Activated CD4-positive, alpha-beta T cell treated with anti-CD3 and anti-CD28 coated beads, Interleukin-2, amount 50 U/mL, for 24 hours (primary cell): ENCODE data around the gene FGF18.
A peak's percentile ranks its signal among the peaks of the same experiment; 100 is the strongest.
"Not testable (repeated sequence)": the region's sequence is repeated elsewhere in the genome, so short reads cannot be mapped to it uniquely, and the experiment has no call there.

Experiments used
- DNase-seq, 2 donors: peaks; one replicate each; pipeline ENCODE4 v3.0.0-alpha.2; 2020; ENCODE audit warnings: low read depth in 1 of 2, low spot score in 1 of 2

Gene FGF18

GRCh38 chr5:171400169-171400568 lies 19.3 kb upstream of the FGF18 start:
- no peak for DNase-seq

- DNase-seq, result no peak
Observed at GRCh38 chr5:171401167-171401947, 18.1 kb upstream of the FGF18 start.

GRCh38 chr5:171402751-171403150 lies 16.7 kb upstream of the FGF18 start:
- DNase-seq, result not testable (repeated sequence)

DNA sequence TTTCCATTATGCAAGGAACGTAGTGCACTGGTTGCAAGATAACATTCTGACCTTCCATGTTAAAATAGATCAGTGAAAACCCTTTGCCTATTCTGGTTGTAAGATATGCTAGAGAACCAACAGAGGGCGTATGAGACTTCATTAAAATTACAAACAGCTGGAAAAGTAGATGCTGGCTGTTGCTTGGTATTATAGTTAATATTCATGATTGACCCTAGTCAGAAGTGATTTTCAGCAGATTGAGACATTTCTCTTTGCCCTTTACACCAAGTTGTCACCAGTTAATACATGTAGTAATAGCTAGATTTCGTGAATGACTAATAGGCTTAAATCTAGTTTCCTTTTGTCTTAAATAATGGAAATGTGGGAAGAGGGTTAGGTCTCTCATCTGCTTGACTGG lies 13.8 kb upstream of the FGF18 start:
- no peak for DNase-seq

DNA sequence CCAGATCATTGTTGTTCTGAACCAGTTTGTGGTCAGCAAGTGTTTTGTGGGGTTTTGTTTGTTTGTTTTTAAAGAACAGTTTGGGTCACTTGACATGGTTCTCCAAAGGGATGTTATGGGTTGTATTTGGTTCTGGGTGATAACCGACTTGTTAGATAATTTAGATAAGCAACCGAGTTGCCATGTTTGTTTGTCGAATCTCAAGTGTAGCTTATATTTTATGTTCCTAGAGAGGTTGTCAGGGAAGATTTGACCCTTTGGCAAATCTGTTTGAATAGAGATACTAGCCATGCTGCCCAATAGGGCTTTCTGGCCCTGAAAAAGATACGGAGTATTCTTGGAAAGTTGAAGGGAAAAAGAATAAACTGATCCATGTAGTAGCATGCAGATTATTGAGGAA lies 12.2 kb upstream of the FGF18 start:
- no peak for DNase-seq

DNA sequence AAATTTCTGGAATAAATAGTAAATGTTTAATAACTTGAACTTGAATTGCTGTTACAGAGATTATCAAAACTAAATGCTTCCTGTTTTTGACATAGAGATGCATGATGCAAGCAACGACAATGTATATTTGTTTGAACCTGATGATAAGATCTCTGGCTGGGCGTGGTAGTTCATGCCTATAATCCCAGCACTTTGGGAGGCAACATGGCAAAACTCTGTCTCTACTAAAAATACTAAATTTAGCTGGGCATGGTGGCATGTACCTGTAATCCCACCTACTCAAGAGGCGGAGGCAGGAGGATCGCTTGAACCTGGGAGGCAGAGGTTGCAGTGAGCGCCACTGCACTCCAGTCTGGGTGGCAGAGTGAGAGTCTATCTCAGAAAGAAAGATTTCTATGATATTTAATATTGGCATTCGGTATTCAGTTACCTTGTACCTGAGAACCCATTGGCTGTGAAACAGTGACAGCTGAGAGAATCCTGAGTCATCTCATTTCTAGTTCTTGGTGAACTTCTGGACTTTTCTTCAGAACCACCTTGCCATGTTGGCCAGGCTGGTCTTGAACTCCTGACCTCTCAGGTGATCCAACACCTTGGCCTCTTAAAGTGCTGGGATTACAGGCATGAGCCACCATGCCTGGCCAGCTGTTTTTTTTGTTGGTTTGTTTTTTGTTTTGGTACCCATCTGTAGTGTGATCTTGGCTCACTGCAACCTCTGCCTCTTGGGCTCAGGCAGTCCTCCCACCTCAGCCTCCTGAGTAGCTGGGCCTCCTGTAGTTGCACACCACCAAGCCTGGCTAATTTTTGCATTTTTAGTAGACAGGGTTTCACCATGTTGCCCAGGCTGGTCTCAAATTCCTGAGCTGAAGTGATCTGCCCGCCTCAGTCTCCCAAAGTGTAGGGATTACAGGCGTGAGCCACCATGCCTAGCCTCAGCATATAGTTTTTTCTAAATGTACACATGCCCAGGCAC lies 10.0 kb upstream of the FGF18 start:
- DNase-seq, result no peak

DNA sequence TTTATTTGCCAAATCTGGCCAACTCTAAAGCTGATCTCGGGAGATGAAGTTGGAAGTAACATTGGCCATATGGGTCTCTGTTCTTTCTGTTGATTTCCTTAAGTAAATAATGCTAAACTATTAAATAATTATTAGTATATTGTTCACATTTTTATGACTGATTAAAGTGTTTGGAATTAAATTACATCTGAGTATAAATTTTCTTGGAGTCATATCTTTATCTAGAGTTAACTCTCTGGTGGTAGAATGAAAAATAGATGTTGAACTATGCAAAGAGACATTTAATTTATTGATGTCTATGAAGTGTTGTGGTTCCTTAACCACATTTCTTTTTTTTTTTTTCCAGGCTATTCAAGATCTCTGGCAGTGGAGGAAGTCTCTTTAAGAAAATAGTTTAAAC lies 9.3 kb upstream of the FGF18 start:
- no peak for DNase-seq

GRCh38 chr5:171412186-171412585 lies 7.3 kb upstream of the FGF18 start:
- DNase-seq, result no peak

- no peak for DNase-seq
Observed at GRCh38 chr5:171413153-171413910, 6.1 kb upstream of the FGF18 start.

DNA sequence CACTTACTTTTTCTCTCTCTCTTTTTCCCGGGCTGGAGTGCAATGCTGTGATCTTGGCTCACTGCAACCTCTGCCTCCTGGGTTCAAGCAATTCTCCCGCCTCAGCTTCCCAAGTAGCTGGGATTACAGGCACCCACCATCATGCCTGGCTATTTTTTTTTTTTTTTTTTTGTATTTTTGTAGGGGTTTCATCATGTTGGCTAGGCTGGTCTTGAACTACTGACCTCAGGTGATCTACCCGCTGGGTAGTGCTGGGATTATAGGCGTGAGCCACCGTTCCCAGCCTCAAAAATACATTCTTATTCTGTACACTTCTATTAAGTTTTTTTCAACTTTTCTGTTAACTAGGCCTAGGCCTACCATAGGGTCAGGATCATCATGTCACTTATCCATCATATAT lies 5.5 kb upstream of the FGF18 start:
- DNase-seq, result not testable (repeated sequence)

GRCh38 chr5:171415115-171415730 lies 4.2 kb upstream of the FGF18 start:
- DNase-seq, result no peak

DNA sequence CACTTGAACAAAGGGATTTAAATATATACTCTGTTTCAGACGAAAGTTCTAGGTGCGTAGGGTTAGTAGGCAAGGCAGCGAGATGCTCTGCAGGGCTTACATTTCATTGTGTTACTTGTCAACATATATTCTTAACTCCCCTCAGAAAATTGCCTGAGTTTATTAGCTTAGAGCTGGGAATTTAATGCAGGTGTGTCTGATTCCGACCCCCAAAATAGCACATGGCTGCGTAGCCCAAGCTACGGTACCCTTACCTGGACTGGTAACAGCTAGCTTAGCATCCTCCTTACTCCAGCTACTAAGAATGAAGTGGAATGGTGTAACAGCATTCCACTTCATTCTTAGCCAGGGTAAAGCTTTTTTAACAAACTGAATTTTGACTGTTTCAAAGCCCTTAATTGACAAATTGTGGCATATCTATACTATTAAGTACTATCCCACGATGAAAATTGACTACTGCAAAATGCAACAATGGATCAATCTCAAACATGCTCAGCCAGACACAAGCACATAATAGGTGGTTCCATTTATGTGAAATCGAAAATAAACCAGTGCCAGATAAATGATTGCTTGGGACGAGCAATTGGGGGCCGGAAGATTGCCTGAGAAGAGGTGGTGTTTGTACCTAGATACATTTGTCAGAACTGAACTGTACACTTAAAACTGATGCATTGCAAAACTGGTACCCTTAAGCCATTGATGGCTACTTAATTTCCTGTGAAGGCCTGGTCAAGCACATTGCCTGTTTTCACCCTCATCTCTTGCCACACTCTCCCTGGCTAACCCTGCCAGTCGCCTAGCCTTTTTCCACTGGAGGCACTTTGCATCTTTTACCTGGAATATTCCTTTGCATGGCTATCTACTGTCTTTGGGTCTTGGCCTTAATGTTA lies 3.0 kb upstream of the FGF18 start:
- DNase-seq, result no peak

DNA sequence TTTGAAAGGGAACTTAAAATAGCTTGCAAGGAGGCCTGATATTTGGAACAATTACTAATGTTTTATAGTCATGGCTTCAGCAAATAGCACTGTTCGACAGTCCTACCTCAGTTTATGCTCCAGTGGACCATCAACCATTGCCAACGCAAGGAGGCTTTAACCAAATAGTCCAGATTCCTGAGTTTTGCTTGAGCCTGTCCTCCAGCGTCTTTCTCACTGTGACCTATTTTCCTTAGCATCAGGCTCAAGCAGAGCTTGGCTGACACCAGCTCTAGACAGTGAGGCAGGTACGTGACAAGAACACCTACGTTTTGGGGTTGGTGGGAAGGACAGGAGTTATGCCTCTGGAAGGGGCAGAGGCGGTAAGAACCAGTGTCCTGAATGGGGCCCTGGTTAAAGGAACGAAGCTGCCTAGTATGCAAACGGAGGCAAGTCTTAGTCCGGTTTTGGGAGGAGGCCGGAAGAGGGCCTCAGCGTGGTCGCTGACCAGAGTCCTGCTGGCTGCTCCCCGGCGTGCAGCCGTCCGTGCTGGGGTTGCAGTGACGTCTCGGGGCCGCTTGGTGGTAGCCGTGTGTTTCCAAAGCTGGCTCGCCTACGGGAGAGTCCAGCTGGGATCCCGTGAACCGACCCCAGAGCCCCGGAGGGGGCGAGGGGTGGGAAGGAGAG lies 998 bp upstream of the FGF18 start:
- peak; percentile 30 to 43 for DNase-seq

GRCh38 chr5:171419688-171420430 lies 412 bp downstream of the FGF18 start:
- no peak for DNase-seq

DNA sequence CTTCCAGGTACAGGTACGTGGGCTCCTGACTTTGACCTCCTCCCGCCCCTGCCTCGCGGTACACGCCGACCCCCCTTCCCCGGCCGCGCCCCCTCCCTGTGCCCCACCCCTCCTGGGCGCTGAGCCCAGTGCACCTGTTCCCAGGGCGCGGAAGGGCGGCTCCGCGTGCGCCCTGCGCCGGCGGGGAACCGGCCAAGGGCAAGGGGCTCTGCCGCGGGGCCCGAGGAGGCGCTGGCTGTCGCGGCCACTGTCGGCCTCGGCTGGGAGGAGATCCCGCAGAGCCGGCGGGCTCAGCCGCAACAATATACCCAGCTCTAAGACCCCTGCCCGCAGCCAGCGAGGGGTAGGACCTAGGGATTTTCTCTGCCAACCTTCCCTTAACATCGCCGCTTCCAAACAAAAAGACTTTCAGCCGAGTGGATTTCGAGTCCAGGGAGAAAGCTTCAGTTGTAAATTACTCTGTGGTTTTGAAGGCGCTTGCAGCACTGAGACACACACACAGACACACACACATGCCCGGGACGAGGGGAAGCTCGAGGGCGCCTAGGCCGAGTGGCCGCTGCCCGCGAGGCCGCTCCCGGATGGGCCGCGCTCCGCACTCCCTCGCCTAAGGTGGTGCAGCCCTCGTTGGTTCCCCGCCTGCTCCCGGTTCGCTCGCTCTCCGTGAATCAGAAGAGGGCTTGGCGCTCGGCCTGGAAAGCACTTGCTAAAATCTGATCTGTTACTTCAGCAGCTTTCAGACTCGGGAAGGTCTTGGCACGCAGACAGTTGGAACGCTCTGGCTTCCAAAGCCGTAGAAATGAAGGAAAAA lies 1.2 kb downstream of the FGF18 start:
- no peak for DNase-seq

DNA sequence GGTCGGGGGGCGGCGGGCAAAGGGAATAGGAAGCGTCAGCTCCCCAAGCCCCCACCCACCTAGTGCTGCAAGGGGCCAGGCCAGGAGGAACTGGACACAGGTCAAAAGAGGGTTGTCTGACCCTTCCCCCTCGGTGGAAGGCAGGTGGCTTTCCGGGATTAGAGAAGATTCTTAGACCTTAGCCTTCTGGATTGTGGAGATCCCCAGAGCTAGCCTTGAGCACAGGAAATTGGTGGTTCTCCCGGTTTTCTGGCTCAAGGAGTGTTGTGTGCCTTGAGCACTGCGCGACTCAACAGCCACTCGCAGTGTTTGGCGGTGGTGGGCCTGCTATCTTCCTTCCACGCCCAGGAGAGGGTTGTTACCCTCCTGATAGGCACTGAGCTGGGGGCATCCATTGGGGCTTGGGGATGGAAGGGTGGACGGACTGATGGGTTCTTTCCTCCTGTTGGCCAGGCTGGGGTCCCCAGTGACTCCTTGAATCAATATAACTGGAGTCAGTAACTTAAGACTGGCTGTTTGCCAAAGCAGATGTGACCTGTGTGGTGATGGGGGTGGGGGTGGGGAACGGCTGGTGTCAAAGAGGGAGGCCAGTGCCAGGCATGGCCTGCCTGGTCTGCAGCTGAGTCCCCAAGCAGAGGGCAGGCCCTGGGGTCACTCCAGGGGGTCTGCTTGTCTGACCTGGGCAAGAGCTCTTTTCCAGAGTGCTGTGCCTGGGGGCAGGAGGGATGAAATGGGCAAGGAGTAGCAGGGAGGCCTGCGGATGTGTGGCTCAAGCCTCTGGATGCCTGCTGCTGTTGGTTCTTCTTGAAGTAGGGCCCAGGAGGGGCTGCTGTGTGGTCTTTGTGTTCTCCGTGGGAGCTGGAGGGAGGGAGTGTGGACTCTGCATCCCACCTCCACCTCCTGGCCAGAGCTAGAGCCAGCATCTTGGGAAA lies 2.1 kb downstream of the FGF18 start:
- DNase-seq, result no peak

DNA sequence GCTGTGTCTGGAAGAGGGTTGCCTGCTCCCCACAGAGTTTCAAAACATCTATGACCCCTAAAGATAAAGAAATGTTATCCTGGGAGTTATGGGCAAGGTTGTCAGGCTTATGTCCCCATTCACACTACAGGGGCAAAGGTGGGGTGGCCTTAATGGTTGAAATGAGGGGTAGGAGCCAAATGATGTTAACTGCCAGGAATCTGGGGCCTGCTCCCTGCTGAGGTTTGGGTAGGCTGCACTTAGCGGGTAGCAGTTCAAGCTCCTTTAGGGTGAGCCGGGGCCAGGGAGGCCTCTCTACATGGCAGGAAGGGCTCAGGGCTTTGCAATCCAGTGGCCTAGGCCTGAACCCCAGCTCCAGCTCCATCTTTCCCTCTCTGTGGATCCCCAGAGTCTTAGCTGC lies 3.0 kb downstream of the FGF18 start:
- no peak for DNase-seq
